Upper lobe of right lung (tissue), 1 donor: ENCODE data around the gene CLDN3. TPM values are rescaled to one million over a fixed set of nuclear protein-coding genes. Genes with fewer than 3 reads are reported as not detected.

Experiments used
- ATAC-seq: fragments of 200-7000 bp; cut with Tn5 transposase; one replicate; pipeline ENCODE4 v1.9.1; 2020; ENCODE audit warnings: mild to moderate bottlenecking, moderate library complexity
- DNase-seq: peaks from one replicate; pipeline ENCODE4 v3.0.0-alpha.2; 2020
- H3K27ac ChIP-seq: fragments of 200-600 bp; one replicate; pipeline ENCODE4 v1.8.0; 2022
- H3K27me3 ChIP-seq: fragments of 200-600 bp; one replicate; pipeline ENCODE4 v1.8.0; 2022; ENCODE audit warnings: mild to moderate bottlenecking
- H3K36me3 ChIP-seq: fragments of 200-600 bp; one replicate; pipeline ENCODE4 v1.8.0; 2022
- H3K4me1 ChIP-seq: fragments of 200-600 bp; one replicate; pipeline ENCODE4 v1.8.0; 2022
- H3K4me3 ChIP-seq: fragments of 200-600 bp; one replicate; pipeline ENCODE4 v1.8.0; 2022; ENCODE audit warnings: mild to moderate bottlenecking
- H3K9me3 ChIP-seq: fragments of 200-600 bp; one replicate; pipeline ENCODE4 v1.8.0; 2022
- CTCF ChIP-seq: fragments of 200-600 bp; IDR thresholded peaks from one replicate; pipeline ENCODE4 v1.8.0; 2022; ENCODE audit warnings: antibody characterized with exemption
- intact Hi-C: fragments of 100-400 bp; cut with DNase I; formaldehyde crosslinking; loops from one replicate; pipeline ENCODE4 v1.11.0; 2022
- total RNA-seq: library from RNA; stranded (reverse); fragmentation: NEBNext Ultra II Directional; extraction: Animal tissue kit (Norgen Biotek cat#: 25700); gene quantifications from one replicate; pipeline ENCODE4 v1.2.1, GENCODE V29; 2021
- donor health status: DM: no; HTN: yes; CAD: no; lungs with severe emphysema.

Gene CLDN3
- total RNA-seq, 1 donor from 2014 or later = 11.8 TPM

- Histone ChIP-seq H3K27me3 (peaks cover 8% of the 10 kb centered on the region), H3K27ac (no peak overlapping the region), H3K4me1 (no peaks in the 10 kb centered on the region), H3K9me3 (no peaks in the 10 kb centered on the region), H3K36me3 (no peaks in the 10 kb centered on the region), H3K4me3 (no peak overlapping the region)
- no peak for TF ChIP-seq CTCF
- DNase-seq (no peak), ATAC-seq (no peak)
- intact Hi-C loops = no loop called here
Measured at GRCh38 chr7:73762659-73762999, 7.4 kb downstream of the CLDN3 start.

- Histone ChIP-seq H3K27ac (no peak overlapping the region), H3K4me1 (no peaks in the 10 kb centered on the region), H3K4me3 (no peak overlapping the region), H3K27me3 (peaks cover 3% of the 10 kb centered on the region), H3K9me3 (no peaks in the 10 kb centered on the region), H3K36me3 (no peaks in the 10 kb centered on the region)
- DNase-seq (no peak), ATAC-seq (peak; percentile 27)
- intact Hi-C loops = no loop called here
- no peak for TF ChIP-seq CTCF
Measured at GRCh38 chr7:73761854-73762658, 8.0 kb downstream of the CLDN3 start.

GRCh38 chr7:73758581-73759138, 11.4 kb downstream of the CLDN3 start:
- ATAC-seq = no peak

GRCh38 chr7:73749931-73750776, 19.9 kb downstream of the CLDN3 start:
- Histone ChIP-seq H3K9me3 (no peaks in the 10 kb centered on the region), H3K36me3 (no peaks in the 10 kb centered on the region), H3K27ac (no peak overlapping the region), H3K4me1 (no peaks in the 10 kb centered on the region), H3K4me3 (no peak overlapping the region), H3K27me3 (no peaks in the 10 kb centered on the region)
- intact Hi-C loops = no loop called here
- TF ChIP-seq CTCF = no peak
- ATAC-seq (no peak), DNase-seq (no peak)

More at GRCh38 chr7:73758581-73759138, 11.4 kb downstream of the CLDN3 start:
- intact Hi-C loops = no loop called here
- no peak for TF ChIP-seq CTCF
- H3K9me3 ChIP-seq = no peaks in the 10 kb centered on the region
- no peaks in the 10 kb centered on the region for H3K27me3 ChIP-seq
- no peaks in the 10 kb centered on the region for H3K36me3 ChIP-seq
- H3K4me3 ChIP-seq = no peak overlapping the region
- no peak for DNase-seq
- no peaks in the 10 kb centered on the region for H3K4me1 ChIP-seq
- no peak overlapping the region for H3K27ac ChIP-seq

GRCh38 chr7:73746378-73746777, 23.7 kb downstream of the CLDN3 start:
- no peaks in the 10 kb centered on the region for H3K27me3 ChIP-seq
- no peaks in the 10 kb centered on the region for H3K9me3 ChIP-seq
- DNase-seq (no peak), ATAC-seq (no peak)
- H3K4me3 ChIP-seq = no peak overlapping the region
- no peak for TF ChIP-seq CTCF
- intact Hi-C loops = no loop called here
- H3K4me1 ChIP-seq = no peaks in the 10 kb centered on the region
- H3K27ac ChIP-seq = no peak overlapping the region
- no peaks in the 10 kb centered on the region for H3K36me3 ChIP-seq
